HG02884 (cell line): Measurements from ENCODE around the gene LRBA.
"Not testable (repeated sequence)": the region's sequence is repeated elsewhere in the genome, so short reads cannot be mapped to it uniquely, and the experiment has no call there.

Experiments used
- ATAC-seq: cut with Tn5 transposase; IDR thresholded peaks from one replicate; pipeline ENCODE4 v1.9.1; 2021; ENCODE audit warnings: mild to moderate bottlenecking, moderate library complexity; ENCODE audit not compliant: unreplicated experiment

LRBA gene

GRCh38 chr4:151014521-151015458, at the start of gene LRBA:
TSS of gene LRBA (minus strand) at chr4:151015284. CDS start at chr4:151014642, 642 bp downstream.
- peak; percentile 62 for ATAC-seq

- ATAC-seq, result not testable (repeated sequence)
These were observed 48.1 kb upstream of the LRBA start for GRCh38 chr4:151063143-151063542.

- no peak for ATAC-seq
These were observed 40.5 kb upstream of the LRBA start for GRCh38 chr4:151055539-151055938.

- ATAC-seq, result no peak
These were observed 37.7 kb upstream of the LRBA start for GRCh38 chr4:151052785-151053184.

- ATAC-seq, result no peak
These were observed 34.4 kb upstream of the LRBA start for GRCh38 chr4:151049430-151049884.

- ATAC-seq, result no peak
These were observed 33.8 kb upstream of the LRBA start for GRCh38 chr4:151048913-151049312.

GRCh38 chr4:151046609-151047008, 31.5 kb upstream of the LRBA start:
- no peak for ATAC-seq

GRCh38 chr4:151045907-151046306, 30.8 kb upstream of the LRBA start:
- no peak for ATAC-seq

GRCh38 chr4:151043803-151044515, 28.9 kb upstream of the LRBA start:
- no peak for ATAC-seq

- no peak for ATAC-seq
These were observed 24.6 kb upstream of the LRBA start for GRCh38 chr4:151039733-151040132.

GRCh38 chr4:151038452-151039157, 23.5 kb upstream of the LRBA start:
- ATAC-seq, result no peak

GRCh38 chr4:151035911-151036310, 20.8 kb upstream of the LRBA start:
- no peak for ATAC-seq

- ATAC-seq, result no peak
These were observed 20.2 kb upstream of the LRBA start for GRCh38 chr4:151035328-151035727.

GRCh38 chr4:151034829-151035228, 19.7 kb upstream of the LRBA start:
- ATAC-seq, result no peak

GRCh38 chr4:151031831-151032605, 16.9 kb upstream of the LRBA start:
- ATAC-seq, result peak; percentile 80

GRCh38 chr4:151029537-151029936, 14.5 kb upstream of the LRBA start:
- no peak for ATAC-seq

GRCh38 chr4:151029006-151029405, 13.9 kb upstream of the LRBA start:
- ATAC-seq, result not testable (repeated sequence)

- no peak for ATAC-seq
These were observed 10.7 kb upstream of the LRBA start for GRCh38 chr4:151025759-151026158.

- ATAC-seq, result no peak
These were observed 7.5 kb upstream of the LRBA start for GRCh38 chr4:151022586-151022985.

- ATAC-seq, result no peak
These were observed 6.7 kb upstream of the LRBA start for GRCh38 chr4:151021637-151022334.
